ENCODE measurements around the gene COL2A1. TPM values are rescaled to one million over a fixed set of nuclear protein-coding genes. Genes with fewer than 3 reads are reported as not detected.

COL2A1 gene
- total RNA-seq, 1 experiment from 2014 or later = 201 TPM

DNA sequence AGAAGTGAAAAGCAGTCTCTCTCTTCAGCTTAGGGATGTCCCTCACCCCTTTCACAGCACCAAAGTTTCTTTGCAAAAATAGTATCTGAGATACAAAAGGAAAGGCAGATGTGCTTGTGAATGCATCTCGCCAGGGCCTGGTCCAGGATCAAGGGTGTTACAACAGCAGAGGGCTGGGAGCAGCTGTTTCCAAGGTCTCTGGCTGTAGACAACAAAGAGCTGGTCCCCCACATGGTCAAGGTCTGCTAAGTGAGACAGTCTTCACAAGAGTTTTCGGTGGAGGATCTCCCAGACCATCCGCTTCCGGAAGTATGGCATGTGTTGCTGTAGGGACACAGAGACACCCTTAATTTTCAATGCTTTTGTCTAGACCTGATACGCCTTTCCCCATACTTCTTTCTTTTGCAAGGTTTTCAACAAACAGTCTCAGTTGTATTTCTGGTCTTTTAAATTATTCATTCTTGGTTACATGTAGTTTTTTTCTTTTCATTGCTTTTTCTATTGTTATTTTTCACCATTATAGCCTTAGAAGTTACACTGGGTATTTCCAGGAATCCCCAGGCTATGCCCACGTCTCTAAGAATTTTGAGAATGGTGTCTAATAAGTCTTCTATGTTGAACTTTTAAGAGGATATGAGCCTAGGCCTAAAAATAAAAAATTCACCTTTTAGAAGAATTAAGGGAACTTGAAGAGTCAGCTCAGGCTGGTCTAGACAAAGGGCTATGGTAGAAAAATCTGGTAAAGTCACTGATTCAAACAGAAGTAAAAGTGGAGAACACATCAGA is 41.0 kb upstream of the COL2A1 start:
- ChIA-PET POLR2A (no interaction called here), CTCF (no interaction called here)
- Histone ChIP-seq H3K4me1 (peaks cover 13% of the 10 kb centered on the region), H3K36me3 (ENCODE audit: control insufficient read depth, insufficient read depth, low read length) (peaks cover 5% of the 10 kb centered on the region; the same call in 1 of the 2 replicates), H3K9me3 (no peaks in the 10 kb centered on the region), H3K4me3 (ENCODE audit: low read depth, low read length) (no peak overlapping the region), H3K27me3 (replicated peaks; ENCODE audit: control insufficient read depth, insufficient read depth, low read length) (no peaks in the 10 kb centered on the region)
- TF ChIP-seq, protein P1, sequence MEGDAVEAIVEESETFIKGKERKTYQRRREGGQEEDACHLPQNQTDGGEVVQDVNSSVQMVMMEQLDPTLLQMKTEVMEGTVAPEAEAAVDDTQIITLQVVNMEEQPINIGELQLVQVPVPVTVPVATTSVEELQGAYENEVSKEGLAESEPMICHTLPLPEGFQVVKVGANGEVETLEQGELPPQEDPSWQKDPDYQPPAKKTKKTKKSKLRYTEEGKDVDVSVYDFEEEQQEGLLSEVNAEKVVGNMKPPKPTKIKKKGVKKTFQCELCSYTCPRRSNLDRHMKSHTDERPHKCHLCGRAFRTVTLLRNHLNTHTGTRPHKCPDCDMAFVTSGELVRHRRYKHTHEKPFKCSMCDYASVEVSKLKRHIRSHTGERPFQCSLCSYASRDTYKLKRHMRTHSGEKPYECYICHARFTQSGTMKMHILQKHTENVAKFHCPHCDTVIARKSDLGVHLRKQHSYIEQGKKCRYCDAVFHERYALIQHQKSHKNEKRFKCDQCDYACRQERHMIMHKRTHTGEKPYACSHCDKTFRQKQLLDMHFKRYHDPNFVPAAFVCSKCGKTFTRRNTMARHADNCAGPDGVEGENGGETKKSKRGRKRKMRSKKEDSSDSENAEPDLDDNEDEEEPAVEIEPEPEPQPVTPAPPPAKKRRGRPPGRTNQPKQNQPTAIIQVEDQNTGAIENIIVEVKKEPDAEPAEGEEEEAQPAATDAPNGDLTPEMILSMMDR (IDR thresholded peaks at IDR 0.05; ENCODE audit: insufficient read depth in 1 of 2, low read depth in 1 of 2, low read length in 1 of 2, severe bottlenecking in 1 of 2, unreplicated experiment in 1 of 2) = no peak
- intact Hi-C loops (cut with micrococcal nuclease; ENCODE audit: unreplicated experiment) = no loop called here
- Mint-ChIP-seq H3K36me3 (ENCODE audit: insufficient read depth, unreplicated experiment) (peaks cover 37% of the 10 kb centered on the region), H3K27me3 (ENCODE audit: insufficient read depth, unreplicated experiment) (no peaks in the 10 kb centered on the region), H3K9me3 (ENCODE audit: unreplicated experiment) (no peaks in the 10 kb centered on the region), H3K27ac (ENCODE audit: unreplicated experiment) (no peak overlapping the region), H3K4me1 (ENCODE audit: low read depth, unreplicated experiment) (peaks cover 22% of the 10 kb centered on the region), H3K4me3 (ENCODE audit: unreplicated experiment) (no peak overlapping the region)
- no peak for DNase-seq
- BruUV-seq (replicated peaks) = no TSS peak

DNA sequence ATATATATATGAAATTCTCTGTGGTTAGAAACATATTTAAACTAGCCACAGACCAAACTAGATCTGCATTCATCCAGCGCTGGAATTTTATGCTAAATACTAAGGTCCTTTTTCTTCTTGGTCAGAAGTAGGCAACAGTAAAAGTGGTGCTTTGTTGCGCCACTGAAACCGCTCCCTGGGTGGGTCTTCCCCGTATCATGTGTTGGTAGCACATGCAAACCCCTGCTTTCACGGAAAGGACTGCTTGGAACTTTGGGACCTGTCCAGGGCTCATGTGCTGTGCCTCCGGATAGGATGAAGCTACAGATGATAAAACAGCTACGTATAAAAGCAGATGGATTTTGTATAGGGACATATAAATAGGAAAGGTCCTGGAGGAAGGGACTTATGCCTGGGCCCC is 40.1 kb upstream of the COL2A1 start:
- BruUV-seq (replicated peaks) = no TSS peak
- Histone ChIP-seq H3K4me3 (ENCODE audit: low read depth, low read length) (no peak overlapping the region), H3K36me3 (ENCODE audit: control insufficient read depth, insufficient read depth, low read length) (peaks cover 5% of the 10 kb centered on the region; the same call in 1 of the 2 replicates), H3K4me1 (peaks cover 22% of the 10 kb centered on the region), H3K9me3 (no peaks in the 10 kb centered on the region), H3K27me3 (replicated peaks; ENCODE audit: control insufficient read depth, insufficient read depth, low read length) (no peaks in the 10 kb centered on the region)
- intact Hi-C loops (cut with micrococcal nuclease; ENCODE audit: unreplicated experiment) = no loop called here
- H3K4me3 Mint-ChIP-seq (ENCODE audit: unreplicated experiment) = no peak overlapping the region
- peaks cover 30% of the 10 kb centered on the region for H3K4me1 Mint-ChIP-seq (ENCODE audit: low read depth, unreplicated experiment)
- CTCF ChIA-PET = no interaction called here
- DNase-seq = no peak
- TF ChIP-seq, protein P1 (IDR thresholded peaks at IDR 0.05; ENCODE audit: insufficient read depth in 1 of 2, low read depth in 1 of 2, low read length in 1 of 2, severe bottlenecking in 1 of 2, unreplicated experiment in 1 of 2) = no peak
- peaks cover 37% of the 10 kb centered on the region for H3K36me3 Mint-ChIP-seq (ENCODE audit: insufficient read depth, unreplicated experiment)
- H3K27me3 Mint-ChIP-seq (ENCODE audit: insufficient read depth, unreplicated experiment) = no peaks in the 10 kb centered on the region
- POLR2A ChIA-PET = no interaction called here
- H3K9me3 Mint-ChIP-seq (ENCODE audit: unreplicated experiment) = no peaks in the 10 kb centered on the region
- H3K27ac Mint-ChIP-seq (ENCODE audit: unreplicated experiment) = no peak overlapping the region

DNA sequence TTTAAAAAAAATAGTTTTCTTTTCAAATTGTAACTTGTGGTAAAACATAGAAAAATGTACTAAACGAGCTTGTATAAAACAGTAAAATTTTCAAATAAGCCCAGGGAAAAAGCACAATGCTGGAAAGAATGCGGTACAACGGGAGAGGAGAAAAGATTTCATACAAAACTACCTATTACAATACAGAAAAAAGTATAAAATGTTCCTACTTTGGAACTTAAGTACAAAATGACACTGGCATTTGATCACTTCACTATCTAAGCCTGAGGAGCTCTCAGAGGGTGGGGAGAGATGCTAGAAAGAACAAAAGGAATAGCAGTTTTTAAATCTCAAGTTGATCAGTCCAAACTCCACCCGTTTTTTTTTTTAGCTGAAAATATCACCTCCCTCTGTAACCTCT is 39.5 kb upstream of the COL2A1 start:
- no peaks in the 10 kb centered on the region for H3K27me3 Mint-ChIP-seq (ENCODE audit: insufficient read depth, unreplicated experiment)
- no peak overlapping the region for H3K4me3 Mint-ChIP-seq (ENCODE audit: unreplicated experiment)
- intact Hi-C loops (cut with micrococcal nuclease; ENCODE audit: unreplicated experiment) = no loop called here
- H3K4me1 ChIP-seq = peaks cover 26% of the 10 kb centered on the region
- peaks cover 5% of the 10 kb centered on the region; the same call in 1 of the 2 replicates for H3K36me3 ChIP-seq (ENCODE audit: control insufficient read depth, insufficient read depth, low read length)
- peaks cover 35% of the 10 kb centered on the region for H3K36me3 Mint-ChIP-seq (ENCODE audit: insufficient read depth, unreplicated experiment)
- H3K4me3 ChIP-seq (ENCODE audit: low read depth, low read length) = no peak overlapping the region
- H3K4me1 Mint-ChIP-seq (ENCODE audit: low read depth, unreplicated experiment) = peaks cover 36% of the 10 kb centered on the region
- POLR2A ChIA-PET = no interaction called here
- H3K9me3 ChIP-seq = no peaks in the 10 kb centered on the region
- DNase-seq = no peak
- H3K27me3 ChIP-seq (replicated peaks; ENCODE audit: control insufficient read depth, insufficient read depth, low read length) = no peaks in the 10 kb centered on the region
- no peaks in the 10 kb centered on the region for H3K9me3 Mint-ChIP-seq (ENCODE audit: unreplicated experiment)
- peak overlapping the region; percentile 17 for H3K27ac Mint-ChIP-seq (ENCODE audit: unreplicated experiment)
- CTCF ChIA-PET = no interaction called here
- BruUV-seq (replicated peaks) = no TSS peak
- TF ChIP-seq, protein P1 (IDR thresholded peaks at IDR 0.05; ENCODE audit: insufficient read depth in 1 of 2, low read depth in 1 of 2, low read length in 1 of 2, severe bottlenecking in 1 of 2, unreplicated experiment in 1 of 2) = no peak
